ENCODE measurements around the gene PDCD6IP.

GRCh38 chr3:33900440-33900808 lies 102.0 kb downstream of the PDCD6IP start:
- TF ChIP-seq CTCF (IDR thresholded peaks at IDR 0.05; ENCODE audit: low read length): no peak
- TF ChIP-seq EZH2 (optimal IDR thresholded peaks at IDR 0.05; ENCODE audit: low read depth, low read length): no peak
- TF ChIP-seq EZH2phosphoT487 (IDR thresholded peaks at IDR 0.05; ENCODE audit: low read length): no peak

Data from MM.1S (cell line).